Activated naive CD4-positive, alpha-beta T cell (primary cell): ENCODE data around the gene IFNA17.
"Not testable (repeated sequence)": the region's sequence is repeated elsewhere in the genome, so short reads cannot be mapped to it uniquely, and the experiment has no call there.

ENCODE experiments used
- DNase-seq, 4 experiments: peaks; one replicate each; lab custom pipeline; 2025; lab: John Stamatoyannopoulos, UW

IFNA17 gene

GRCh38 chr9:21210782-21211181 lies 17.2 kb downstream of the IFNA17 start:
- not testable (repeated sequence) for DNase-seq

- DNase-seq, result no peak
Observed at GRCh38 chr9:21210311-21210710, 17.7 kb downstream of the IFNA17 start.

GRCh38 chr9:21207043-21207442 lies 21.0 kb downstream of the IFNA17 start, which contains the start of gene IFNA10:
Gene IFNA10 (minus strand): TSS chr9:21207143. CDS start chr9:21207097, 46 bp downstream.
- DNase-seq, result not testable (repeated sequence)

- no peak for DNase-seq
Observed at GRCh38 chr9:21205204-21205603, 22.8 kb downstream of the IFNA17 start.

GRCh38 chr9:21202105-21202504 lies 25.9 kb downstream of the IFNA17 start, which contains the start of gene IFNA7:
Gene IFNA7 (minus strand): TSS chr9:21202205. CDS start chr9:21202165, 40 bp downstream.
- not testable (repeated sequence) for DNase-seq

- DNase-seq, result not testable (repeated sequence)
Observed at GRCh38 chr9:21194867-21195776, 32.9 kb downstream of the IFNA17 start.

- not testable (repeated sequence) for DNase-seq
Observed at GRCh38 chr9:21187487-21187886, 40.5 kb downstream of the IFNA17 start, which contains the start of gene IFNA4. Gene IFNA4 (minus strand): TSS chr9:21187587. CDS start chr9:21187531, 56 bp downstream.

GRCh38 chr9:21182810-21183736 lies 44.9 kb downstream of the IFNA17 start:
- DNase-seq, result not testable (repeated sequence)
